Keratinocyte (primary cell): ENCODE results near the gene KRTAP10-4. TPM values are rescaled to one million over a fixed set of nuclear protein-coding genes. Genes with fewer than 3 reads are reported as not detected.

Experiments
- DNase-seq: peaks from one replicate; pipeline ENCODE4 v3.0.0-alpha.2; 2011; ENCODE audit warnings: low read depth, missing footprints, low spot score
- FAIRE-seq: peaks from 2 replicates; lab custom pipeline; 2011; peaks lifted over from hg19 to GRCh38; lab: Jason Lieb, UNC
- H2AFZ ChIP-seq: 2 replicates; pipeline ENCODE4 v1.6.0; 2012; ENCODE audit warnings: low read length, control low read depth, inconsistent platforms; ENCODE audit not compliant: control insufficient read depth
- H3K27ac ChIP-seq: 2 replicates; pipeline ENCODE4 v1.5.1; 2011; ENCODE audit warnings: low read length; ENCODE audit not compliant: control insufficient read depth, insufficient read depth
- H3K27me3 ChIP-seq: 3 replicates; pipeline ENCODE4 v1.6.0; 2011; ENCODE audit warnings: low read length; ENCODE audit not compliant: control insufficient read depth, insufficient read depth; ENCODE audit errors: extremely low read depth
- H3K36me3 ChIP-seq, 2 experiments: 2 replicates in 1 of 2; 3 replicates in 1 of 2; pipeline ENCODE4 v1.5.1; 2011; ENCODE audit warnings: low read length in 2 of 2, mild to moderate bottlenecking in 1 of 2; ENCODE audit not compliant: control insufficient read depth in 2 of 2, insufficient read depth in 2 of 2; ENCODE audit errors: extremely low read depth in 1 of 2
- H3K4me1 ChIP-seq: 3 replicates; pipeline ENCODE4 v1.5.1; 2011; ENCODE audit warnings: low read length; ENCODE audit not compliant: control insufficient read depth, insufficient read depth; ENCODE audit errors: extremely low read depth
- H3K4me2 ChIP-seq: 3 replicates; pipeline ENCODE4 v1.6.0; 2011; ENCODE audit warnings: low read depth, low read length; ENCODE audit not compliant: control insufficient read depth, insufficient read depth; ENCODE audit errors: extremely low read depth
- H3K4me3 ChIP-seq, 3 experiments: fragments of 200-600 bp in 1 of 3; sonication (generic) in 1 of 3; 2 replicates in 2 of 3; 3 replicates in 1 of 3; pipeline ENCODE4 v1.5.1; 2011 to 2016; ENCODE audit warnings: low read length in 3 of 3, mild to moderate bottlenecking in 3 of 3, control low read depth in 2 of 3, inconsistent platforms in 1 of 3, low read depth in 1 of 3, mixed read lengths in 1 of 3, mixed run types in 1 of 3, moderate library complexity in 1 of 3; ENCODE audit not compliant: control insufficient read depth in 2 of 3, insufficient read depth in 2 of 3; ENCODE audit errors: extremely low read depth in 1 of 3
- H3K79me2 ChIP-seq: 2 replicates; pipeline ENCODE4 v1.6.0; 2012; ENCODE audit warnings: low read length; ENCODE audit not compliant: control insufficient read depth, insufficient read depth
- H3K9ac ChIP-seq: 3 replicates; pipeline ENCODE4 v1.6.0; 2011; ENCODE audit warnings: low read length; ENCODE audit not compliant: control insufficient read depth, insufficient read depth; ENCODE audit errors: extremely low read depth
- H3K9me1 ChIP-seq: 3 replicates; pipeline ENCODE4 v1.6.0; 2011; ENCODE audit warnings: low read length; ENCODE audit not compliant: control insufficient read depth, insufficient read depth; ENCODE audit errors: extremely low read depth
- H3K9me3 ChIP-seq: 2 replicates; pipeline ENCODE4 v1.5.1; 2012; ENCODE audit warnings: low read depth, low read length; ENCODE audit not compliant: control insufficient read depth
- H4K20me1 ChIP-seq: 3 replicates; pipeline ENCODE4 v1.6.0; 2011; ENCODE audit warnings: low read length; ENCODE audit not compliant: control insufficient read depth, insufficient read depth; ENCODE audit errors: extremely low read depth
- CTCF ChIP-seq, 3 experiments: IDR thresholded peaks in 1 of 3; conservative IDR thresholded peaks in 1 of 3; optimal IDR thresholded peaks in 1 of 3; 2 replicates in 2 of 3; 3 replicates in 1 of 3; pipeline versions ENCODE3 to v1.5.1; 2011; ENCODE audit warnings: low read length in 3 of 3, mild to moderate bottlenecking in 3 of 3, moderate library complexity in 2 of 3, control low read depth in 1 of 3, inconsistent platforms in 1 of 3; ENCODE audit not compliant: insufficient read depth in 2 of 3; ENCODE audit errors: extremely low read depth in 1 of 3
- EZH2 ChIP-seq: IDR thresholded peaks from one replicate; pipeline ENCODE4 v1.6.1; 2012; ENCODE audit warnings: inconsistent platforms, mild to moderate bottlenecking, low read length, moderate library complexity
- dilution Hi-C: fragments of 300-500 bp; cut with MboI; formaldehyde crosslinking; loops from one replicate; pipeline ENCODE4 v1.7.0; 2020; ENCODE audit warnings: low sequenced_read_pairs; ENCODE audit not compliant: extremely low pct_ligation_motif_present
- polyA plus RNA-seq, 5 experiments: library from polyadenylated mRNA; depleted of rRNA in 3 of 5; stranded (reverse) in 3 of 5; stranded (forward) in 1 of 5; unstranded in 1 of 5; fragments of >200 nt; gene quantifications; 1 replicate in 1 of 5; 2 replicates in 3 of 5; 3 replicates in 1 of 5; pipeline versions ENCODE4 v1.2.1 to v1.2.3, GENCODE V29; 2011 to 2012; ENCODE audit warnings: missing spikeins in 2 of 5, low read depth in 1 of 5, low replicate concordance in 1 of 5

KRTAP10-4 gene
- polyA plus RNA-seq, 1 donor (not counting 4 experiments of a cell fraction or from before 2014, with no cell fraction given), result not detected

- Histone ChIP-seq H3K9me3 (no peaks in the 10 kb centered on the region), H3K27ac (no peak overlapping the region), H4K20me1 (no peaks in the 10 kb centered on the region), H3K9ac (no peak overlapping the region), H3K4me2 (no peak overlapping the region), H3K36me3 (no peaks in the 10 kb centered on the region), H3K4me1 (peaks cover 13% of the 10 kb centered on the region), H2AFZ (no peak overlapping the region), H3K4me3 (no peak overlapping the region), H3K27me3 (no peaks in the 10 kb centered on the region), H3K79me2 (no peaks in the 10 kb centered on the region), H3K9me1 (no peaks in the 10 kb centered on the region)
- dilution Hi-C loops, result no loop called here
- DNase-seq, result no peak
- FAIRE-seq, result no peak
- TF ChIP-seq EZH2 (no peak), CTCF (optimal IDR thresholded peaks at IDR 0.05 in 1 of 3, IDR thresholded peaks at IDR 0.05 in 1 of 3, conservative IDR thresholded peaks at IDR 0.05 in 1 of 3; ENCODE audit: extremely low read depth in 1 of 3, insufficient read depth in 2 of 3, low read length in 3 of 3) (no peak)
Measured at GRCh38 chr21:44544566-44544965, 29.0 kb upstream of the KRTAP10-4 start.

GRCh38 chr21:44547656-44548331 lies 25.7 kb upstream of the KRTAP10-4 start:
- H2AFZ ChIP-seq, result peak overlapping the region; percentile 44
- FAIRE-seq, result no peak
- no peaks in the 10 kb centered on the region for H4K20me1 ChIP-seq
- dilution Hi-C loops, result no loop called here
- H3K4me2 ChIP-seq, result no peak overlapping the region
- H3K9me1 ChIP-seq, result no peaks in the 10 kb centered on the region
- H3K27ac ChIP-seq, result no peak overlapping the region
- H3K4me1 ChIP-seq, result peaks cover 22% of the 10 kb centered on the region
- no peak for DNase-seq
- no peak overlapping the region for H3K9ac ChIP-seq
- no peaks in the 10 kb centered on the region for H3K9me3 ChIP-seq
- no peaks in the 10 kb centered on the region for H3K36me3 ChIP-seq
- no peaks in the 10 kb centered on the region for H3K79me2 ChIP-seq
- H3K27me3 ChIP-seq, result peaks cover 4% of the 10 kb centered on the region
- TF ChIP-seq CTCF (optimal IDR thresholded peaks at IDR 0.05 in 1 of 3, IDR thresholded peaks at IDR 0.05 in 1 of 3, conservative IDR thresholded peaks at IDR 0.05 in 1 of 3; ENCODE audit: extremely low read depth in 1 of 3, insufficient read depth in 2 of 3, low read length in 3 of 3), result no peak
- H3K4me3 ChIP-seq, result no peak overlapping the region
